ENCODE data around the gene SSR4.

DNA sequence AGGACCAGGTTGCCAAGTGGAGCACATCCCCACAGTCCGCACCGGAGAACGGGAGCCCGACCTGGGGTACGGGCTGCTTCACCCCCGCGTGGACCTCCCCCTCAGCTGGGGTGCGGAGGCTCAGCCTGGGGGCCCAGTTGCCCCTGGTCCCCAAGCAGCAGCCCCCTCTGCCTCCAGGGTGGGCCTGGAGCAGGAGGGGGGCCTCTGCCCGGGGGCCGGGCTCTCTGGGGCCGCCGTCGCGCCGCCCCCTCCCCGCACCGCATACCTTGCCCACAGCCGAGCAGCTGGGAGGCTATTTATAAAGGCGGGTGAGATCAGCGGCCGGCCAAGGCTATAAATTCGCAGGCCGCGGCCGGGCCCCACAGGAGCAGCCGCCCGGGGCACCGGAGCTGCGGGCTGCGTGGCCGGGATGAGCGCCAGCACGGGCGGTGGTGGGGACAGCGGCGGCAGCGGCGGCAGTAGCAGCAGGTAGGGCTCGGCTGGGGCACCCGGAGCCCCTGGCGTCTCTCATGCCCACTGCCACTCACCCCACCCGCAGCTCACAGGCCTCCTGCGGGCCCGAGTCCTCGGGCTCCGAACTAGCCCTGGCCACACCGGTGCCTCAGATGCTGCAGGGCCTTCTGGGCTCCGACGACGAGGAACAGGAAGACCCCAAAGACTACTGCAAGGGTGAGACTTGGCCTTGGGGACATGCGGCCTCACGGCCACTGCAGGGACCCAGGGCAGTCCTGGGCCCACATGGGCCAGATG lies 13.6 kb upstream of the SSR4 start, which contains the start of gene SRPK3:
- TF ChIP-seq, protein P1, sequence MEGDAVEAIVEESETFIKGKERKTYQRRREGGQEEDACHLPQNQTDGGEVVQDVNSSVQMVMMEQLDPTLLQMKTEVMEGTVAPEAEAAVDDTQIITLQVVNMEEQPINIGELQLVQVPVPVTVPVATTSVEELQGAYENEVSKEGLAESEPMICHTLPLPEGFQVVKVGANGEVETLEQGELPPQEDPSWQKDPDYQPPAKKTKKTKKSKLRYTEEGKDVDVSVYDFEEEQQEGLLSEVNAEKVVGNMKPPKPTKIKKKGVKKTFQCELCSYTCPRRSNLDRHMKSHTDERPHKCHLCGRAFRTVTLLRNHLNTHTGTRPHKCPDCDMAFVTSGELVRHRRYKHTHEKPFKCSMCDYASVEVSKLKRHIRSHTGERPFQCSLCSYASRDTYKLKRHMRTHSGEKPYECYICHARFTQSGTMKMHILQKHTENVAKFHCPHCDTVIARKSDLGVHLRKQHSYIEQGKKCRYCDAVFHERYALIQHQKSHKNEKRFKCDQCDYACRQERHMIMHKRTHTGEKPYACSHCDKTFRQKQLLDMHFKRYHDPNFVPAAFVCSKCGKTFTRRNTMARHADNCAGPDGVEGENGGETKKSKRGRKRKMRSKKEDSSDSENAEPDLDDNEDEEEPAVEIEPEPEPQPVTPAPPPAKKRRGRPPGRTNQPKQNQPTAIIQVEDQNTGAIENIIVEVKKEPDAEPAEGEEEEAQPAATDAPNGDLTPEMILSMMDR (IDR thresholded peaks at IDR 0.05), result no peak
- peak in 1 of 2 donors; percentile 24 for TF ChIP-seq POLR2A (IDR thresholded peaks at IDR 0.05)

All from adrenal gland (tissue), 5 donors.